Measurements from ENCODE around the gene MCTP1. TPM values are rescaled to one million over a fixed set of nuclear protein-coding genes. Genes with fewer than 3 reads are reported as not detected.

Gene MCTP1
- total and polyA plus RNA-seq, 9 of the 15 experiments (the other 6 are each of a cell fraction or from before 2014, with no cell fraction given): 0.04 to 0.93 (median 0.06) TPM; not detected in 4

DNA sequence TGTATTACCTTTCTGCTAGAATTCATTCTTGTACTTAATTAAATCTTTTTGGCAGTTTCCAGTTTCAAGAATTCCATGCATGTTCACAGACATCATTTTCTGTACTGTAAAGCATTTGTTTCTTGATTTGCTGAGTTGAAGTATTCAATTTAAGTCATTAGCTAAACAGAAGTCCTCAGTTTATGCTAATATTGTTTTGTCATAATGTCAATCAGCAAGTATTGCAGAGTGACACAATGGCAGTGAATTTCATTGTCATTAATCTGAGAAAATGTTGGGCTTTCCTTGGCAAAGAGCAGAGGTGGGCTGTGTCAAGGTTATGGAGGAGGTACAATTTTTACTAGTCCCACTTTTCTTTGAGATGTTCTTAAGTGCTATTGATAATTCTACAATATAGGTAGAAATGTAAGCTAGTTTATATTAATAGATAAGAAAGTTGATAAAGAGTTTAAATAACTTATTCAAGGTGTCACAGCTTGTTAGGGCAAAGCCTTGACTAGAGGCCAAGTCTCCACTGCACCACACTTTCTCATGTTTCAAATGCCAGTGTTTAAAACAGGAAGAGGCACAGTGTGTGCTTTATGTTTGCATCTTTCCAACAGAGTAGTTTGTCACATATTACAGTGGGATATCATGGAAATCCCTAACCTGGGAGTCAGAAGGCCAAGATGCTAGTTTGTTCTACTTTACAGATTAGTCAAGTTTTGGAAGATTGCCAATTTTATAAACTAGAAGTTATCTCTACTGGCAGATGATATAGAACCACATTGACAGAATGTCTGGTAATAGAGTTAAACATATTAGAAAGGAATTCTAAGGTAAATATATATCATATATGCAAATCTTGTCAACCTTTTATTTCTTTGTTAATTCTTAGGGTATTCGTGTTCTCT, 610.2 kb downstream of the MCTP1 start:
- Histone ChIP-seq H3K9ac (ENCODE audit: insufficient read depth in 1 of 2, low read depth in 2 of 2, low read length in 2 of 2) (no peak overlapping the region), H3K4me1 (replicated peaks in 1 of 2; ENCODE audit: control insufficient read depth in 2 of 2, insufficient read depth in 2 of 2, low read length in 2 of 2) (no peaks in the 10 kb centered on the region), H3K4me3 (no peak overlapping the region), H2AFZ (ENCODE audit: low read depth, low read length) (no peak overlapping the region), H3K79me2 (ENCODE audit: control insufficient read depth, insufficient read depth, low read length) (no peaks in the 10 kb centered on the region), H3K36me3 (ENCODE audit: control insufficient read depth, insufficient read depth, low read length) (peaks cover 19% of the 10 kb centered on the region; the same call in 2 of the 3 replicates), H3K9me1 (ENCODE audit: control insufficient read depth, insufficient read depth, low read length) (no peaks in the 10 kb centered on the region), H3K9me3 (replicated peaks; ENCODE audit: control insufficient read depth, insufficient read depth, low read depth, low read length) (no peaks in the 10 kb centered on the region), H3K4me2 (ENCODE audit: insufficient read depth, low read length) (no peak overlapping the region), H3K27ac (ENCODE audit: extremely low read depth, low read depth, low read length) (no peak overlapping the region), H4K20me1 (replicated peaks; ENCODE audit: control insufficient read depth, insufficient read depth, low read length) (no peaks in the 10 kb centered on the region), H3K27me3 (ENCODE audit: control insufficient read depth in 2 of 2, insufficient read depth in 2 of 2, low read length in 2 of 2) (no peaks in the 10 kb centered on the region)
- TF ChIP-seq FOSL1 (tag; conservative IDR thresholded peaks at IDR 0.05): peak; percentile 25; the same call in 1 of the 2 replicates
- TF ChIP-seq CAMTA2 (CRISPR knock-in tag; conservative IDR thresholded peaks at IDR 0.05): no peak
- peak; percentile 67 for TF ChIP-seq NFIX (CRISPR knock-in tag; IDR thresholded peaks at IDR 0.05; ENCODE audit: low read depth)
- no peak for TF ChIP-seq ZZZ3 (IDR thresholded peaks at IDR 0.05)
- TF ChIP-seq, protein P1, sequence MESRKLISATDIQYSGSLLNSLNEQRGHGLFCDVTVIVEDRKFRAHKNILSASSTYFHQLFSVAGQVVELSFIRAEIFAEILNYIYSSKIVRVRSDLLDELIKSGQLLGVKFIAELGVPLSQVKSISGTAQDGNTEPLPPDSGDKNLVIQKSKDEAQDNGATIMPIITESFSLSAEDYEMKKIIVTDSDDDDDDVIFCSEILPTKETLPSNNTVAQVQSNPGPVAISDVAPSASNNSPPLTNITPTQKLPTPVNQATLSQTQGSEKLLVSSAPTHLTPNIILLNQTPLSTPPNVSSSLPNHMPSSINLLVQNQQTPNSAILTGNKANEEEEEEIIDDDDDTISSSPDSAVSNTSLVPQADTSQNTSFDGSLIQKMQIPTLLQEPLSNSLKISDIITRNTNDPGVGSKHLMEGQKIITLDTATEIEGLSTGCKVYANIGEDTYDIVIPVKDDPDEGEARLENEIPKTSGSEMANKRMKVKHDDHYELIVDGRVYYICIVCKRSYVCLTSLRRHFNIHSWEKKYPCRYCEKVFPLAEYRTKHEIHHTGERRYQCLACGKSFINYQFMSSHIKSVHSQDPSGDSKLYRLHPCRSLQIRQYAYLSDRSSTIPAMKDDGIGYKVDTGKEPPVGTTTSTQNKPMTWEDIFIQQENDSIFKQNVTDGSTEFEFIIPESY (CRISPR knock-in tag; IDR thresholded peaks at IDR 0.05): no peak
- TF ChIP-seq RB1 (IDR thresholded peaks at IDR 0.05; ENCODE audit: low read depth): no peak
- TF ChIP-seq NFE2L1 (tag; IDR thresholded peaks at IDR 0.05; ENCODE audit: borderline replicate concordance, low read depth): no peak
- TF ChIP-seq MLLT1 (IDR thresholded peaks at IDR 0.05): no peak
- peak; percentile 19; the same call in 1 of the 2 replicates for TF ChIP-seq CBFA2T2 (conservative IDR thresholded peaks at IDR 0.05)
- peak; percentile 90 for TF ChIP-seq NFIC (IDR thresholded peaks at IDR 0.05)
- no peak for TF ChIP-seq ARID1B (IDR thresholded peaks at IDR 0.05)
- peak; percentile 25 for TF ChIP-seq CBFA2T3 (IDR thresholded peaks at IDR 0.05)
- TF ChIP-seq SMAD4 (CRISPR knock-in tag; conservative IDR thresholded peaks at IDR 0.05): no peak
- intact Hi-C loops (cut with micrococcal nuclease) (no loop called here), in situ Hi-C loops (cut with MboI) (no loop called here)
- BruUV-seq (replicated peaks): no TSS peak
- ChIA-PET CTCF (ENCODE audit: low intra/inter-chr PET ratio) (no interaction called here), POLR2A (no interaction called here)
- DNase-seq (ENCODE audit: extremely low read depth in 1 of 4, low spot score in 3 of 4) (no peak), FAIRE-seq (no peak), ATAC-seq (no peak)
- 78% methylated on average over 1 of the region's 1 CpG for WGBS (ENCODE audit: insufficient coverage, low coverage, missing lambda C conversion rate)
